HepG2 (cell line): Measurements from ENCODE around the gene MAP10. TPM values are rescaled to one million over a fixed set of nuclear protein-coding genes. Genes with fewer than 3 reads are reported as not detected.

ENCODE experiments used
- ATAC-seq: fragments of 200-7000 bp; cut with Tn5 transposase; 3 replicates; pipeline ENCODE4 v1.9.1; 2020; ENCODE audit warnings: mild to moderate bottlenecking, moderate library complexity
- BruUV-seq: library from RNA; stranded (reverse); fragments of 400-500 nt; replicated peaks from 2 replicates; lab custom pipeline; 2021; lab: Mats Ljungman, UMichigan
- CTCF ChIA-PET: fragments of 300-600 bp; formaldehyde crosslinking; extraction: SDS; loops from one replicate; lab custom pipeline; 2021; ENCODE audit warnings: low total read pairs, inconsistent platforms, low intra/inter-chr PET ratio; lab: Yijun Ruan, JAX
- POLR2A ChIA-PET: fragments of 350-600 bp; sonication (Branson Sonifier 250); formaldehyde crosslinking; loops from one replicate; lab custom pipeline; 2020; ENCODE audit warnings: antibody characterized with exemption, inconsistent platforms; lab: Yijun Ruan, JAX
- DNase-seq: peaks from one replicate; pipeline ENCODE4 v3.0.0-alpha.2; 2015; ENCODE audit warnings: low spot score
- FAIRE-seq: peaks from 3 replicates; lab custom pipeline; 2011; peaks lifted over from hg19 to GRCh38; lab: Jason Lieb, UNC
- H2AFZ ChIP-seq: one replicate; pipeline ENCODE4 v1.6.1; 2011; ENCODE audit warnings: low read length, inconsistent platforms
- H3K27ac ChIP-seq: fragments of 300-600 bp; 3 replicates; pipeline ENCODE4 v1.8.0; 2011; ENCODE audit warnings: mixed run types, mild to moderate bottlenecking, mixed read lengths, low read length, inconsistent platforms; ENCODE audit not compliant: insufficient read depth; ENCODE audit errors: extremely low read length
- H3K27me3 ChIP-seq, 2 experiments: fragments of 200-600 bp in 1 of 2; 2 replicates in 1 of 2; 3 replicates in 1 of 2; pipeline versions ENCODE4 v1.6.0 to v1.8.0; 2011; ENCODE audit warnings: low read length in 2 of 2, mild to moderate bottlenecking in 2 of 2, moderate library complexity in 2 of 2, inconsistent platforms in 1 of 2; ENCODE audit not compliant: insufficient read depth in 2 of 2, control insufficient read depth in 1 of 2
- H3K36me3 ChIP-seq, 2 experiments: fragments of 200-600 bp in 1 of 2; replicated peaks in 1 of 2; 2 replicates in 1 of 2; 3 replicates in 1 of 2; pipeline versions ENCODE4 v1.5.1 to v1.8.0; 2011; ENCODE audit warnings: low read length in 2 of 2, inconsistent platforms in 1 of 2; ENCODE audit not compliant: insufficient read depth in 2 of 2, control insufficient read depth in 1 of 2
- H3K4me1 ChIP-seq: 2 replicates; pipeline ENCODE4 v1.5.1; 2012; ENCODE audit warnings: low read length, inconsistent platforms; ENCODE audit not compliant: insufficient read depth
- H3K4me2 ChIP-seq: 2 replicates; pipeline ENCODE4 v1.6.0; 2011; ENCODE audit warnings: low read depth, low read length, inconsistent platforms
- H3K4me3 ChIP-seq, 3 experiments: fragments of 200-600 bp in 1 of 3; sonication (generic), shearing (Covaris generic) in 1 of 3; replicated peaks in 1 of 3; 2 replicates each; pipeline ENCODE4 v1.5.1; 2011 to 2016; ENCODE audit warnings: low read length in 3 of 3, inconsistent platforms in 2 of 3, low read depth in 2 of 3, mild to moderate bottlenecking in 2 of 3, control low read depth in 1 of 3, mixed read lengths in 1 of 3; ENCODE audit not compliant: insufficient read depth in 1 of 3
- H3K79me2 ChIP-seq: one replicate; pipeline ENCODE4 v1.6.1; 2011; ENCODE audit warnings: low read length, inconsistent platforms; ENCODE audit not compliant: insufficient read depth
- H3K9ac ChIP-seq: 2 replicates; pipeline ENCODE4 v1.6.0; 2011; ENCODE audit warnings: mild to moderate bottlenecking, low read depth, low read length, inconsistent platforms; ENCODE audit not compliant: insufficient read depth
- H3K9me3 ChIP-seq: 2 replicates; pipeline ENCODE4 v1.5.1; 2012; ENCODE audit warnings: mild to moderate bottlenecking, low read length
- H4K20me1 ChIP-seq: 2 replicates; pipeline ENCODE4 v1.6.0; 2011; ENCODE audit warnings: inconsistent platforms, mild to moderate bottlenecking, low read length, moderate library complexity; ENCODE audit not compliant: insufficient read depth
- EEA1 ChIP-seq: sonication (generic); formaldehyde crosslinking; IDR thresholded peaks from 2 replicates; pipeline ENCODE4 v1.5.1; 2020; ENCODE audit warnings: mild to moderate bottlenecking, missing genetic modification reagents, borderline replicate concordance
- FOSL2 ChIP-seq: sonication (generic); formaldehyde crosslinking; IDR thresholded peaks from 2 replicates; pipeline ENCODE4 v1.4.0; 2020; ENCODE audit warnings: missing genetic modification reagents
- HES4 ChIP-seq: sonication (generic); formaldehyde crosslinking; IDR thresholded peaks from 2 replicates; pipeline ENCODE4 v1.9.0; 2021; ENCODE audit warnings: mild to moderate bottlenecking, missing genetic modification reagents, borderline replicate concordance
- HNF4G ChIP-seq, 2 experiments: sonication (generic) in 1 of 2; formaldehyde crosslinking in 1 of 2; IDR thresholded peaks; 2 replicates each; pipeline versions ENCODE4 v1.4.0 to v1.6.1; 2011 to 2020; ENCODE audit warnings: borderline replicate concordance in 2 of 2, low read depth in 2 of 2, mild to moderate bottlenecking in 2 of 2, low read length in 1 of 2, missing genetic modification reagents in 1 of 2, moderate library complexity in 1 of 2
- JUND ChIP-seq: sonication (generic); formaldehyde crosslinking; IDR thresholded peaks from 2 replicates; pipeline ENCODE4 v1.8.0; 2022; ENCODE audit warnings: mild to moderate bottlenecking, missing genetic modification reagents
- KLF13 ChIP-seq: sonication (generic); formaldehyde crosslinking; IDR thresholded peaks from 2 replicates; pipeline ENCODE4 v1.4.0; 2020; ENCODE audit warnings: mild to moderate bottlenecking, missing genetic modification reagents
- KLF6 ChIP-seq: IDR thresholded peaks from 2 replicates; pipeline ENCODE4 v1.8.0; 2016; ENCODE audit warnings: missing biosample characterization, missing genetic modification reagents
- NFYC ChIP-seq: IDR thresholded peaks from 2 replicates; pipeline ENCODE4 v1.6.1; 2016; ENCODE audit warnings: missing genetic modification reagents, missing compliant biosample characterization
- ZMYM2 ChIP-seq: sonication (generic); formaldehyde crosslinking; IDR thresholded peaks from 2 replicates; pipeline ENCODE4 v1.8.0; 2022; ENCODE audit warnings: mild to moderate bottlenecking, missing genetic modification reagents
- ZNF235 ChIP-seq: sonication (generic); formaldehyde crosslinking; IDR thresholded peaks from 2 replicates; pipeline ENCODE4 v1.8.1; 2023; ENCODE audit warnings: mild to moderate bottlenecking, missing genetic modification reagents, borderline replicate concordance
- ZNF746 ChIP-seq: sonication (generic); formaldehyde crosslinking; IDR thresholded peaks from 2 replicates; pipeline ENCODE4 v1.8.0; 2022; ENCODE audit warnings: mild to moderate bottlenecking, missing genetic modification reagents
- ZNF841 ChIP-seq: sonication (generic); formaldehyde crosslinking; IDR thresholded peaks from 2 replicates; pipeline ENCODE4 v1.8.1; 2023; ENCODE audit warnings: missing genetic modification reagents, borderline replicate concordance
- WGBS: methylation state at CpG from one replicate; pipeline ENCODE4 v1.1.6; 2017; ENCODE audit warnings: low lambda C conversion rate; 5-methylcytosine and 5-hydroxymethylcytosine counted together
- in situ Hi-C: cut with HindIII; loops from 2 replicates; pipeline ENCODE4 v1.10.0; 2017; ENCODE audit warnings: low pct_unique_long_range_greater_than_20kb; ENCODE audit not compliant: extremely low pct_ligation_motif_present
- intact Hi-C: fragments of 100-400 bp; cut with micrococcal nuclease; formaldehyde crosslinking; loops from one replicate; pipeline ENCODE4 v1.10.0; 2022; ENCODE audit not compliant: unreplicated experiment
- polyA plus RNA-seq, 8 experiments: library from polyadenylated mRNA; depleted of rRNA in 3 of 8; stranded (reverse) in 7 of 8; unstranded in 1 of 8; fragments of >200 nt; fragmentation: Illumina TruSeq in 4 of 8; extraction: Trizol in 4 of 8; gene quantifications; 2 replicates each; pipeline versions ENCODE4 v1.2.1 to v1.2.3, GENCODE V29; 2011 to 2016; ENCODE audit warnings: low read depth in 4 of 8, missing spikeins in 1 of 8, mixed read lengths in 1 of 8; ENCODE audit not compliant: insufficient read depth in 1 of 8
- total RNA-seq, 5 experiments: library from RNA; depleted of rRNA; stranded (reverse); fragments of >200 nt; fragmentation: Illumina TruSeq; extraction: Trizol; gene quantifications; 2 replicates each; pipeline ENCODE4 v1.2.3, GENCODE V29; 2016; ENCODE audit warnings: low read depth in 1 of 5
- TF ChIP-seq, protein P1 (sequence below): sonication (generic); formaldehyde crosslinking; IDR thresholded peaks from 2 replicates; pipeline ENCODE4 v1.4.0; 2020; ENCODE audit warnings: missing genetic modification reagents, mild to moderate bottlenecking, borderline replicate concordance
- TF ChIP-seq, protein P2 (sequence below): sonication (generic); formaldehyde crosslinking; IDR thresholded peaks from 2 replicates; pipeline ENCODE4 v1.9.0; 2021; ENCODE audit warnings: mild to moderate bottlenecking, missing genetic modification reagents
- TF ChIP-seq, protein P3 (sequence below): sonication (generic); formaldehyde crosslinking; IDR thresholded peaks from 2 replicates; pipeline ENCODE4 v1.4.0; 2020; ENCODE audit warnings: missing genetic modification reagents

MAP10 gene
- total and polyA plus RNA-seq, 2 of the 13 experiments (the other 11 are each of a cell fraction or from before 2014, with no cell fraction given): not detected

DNA sequence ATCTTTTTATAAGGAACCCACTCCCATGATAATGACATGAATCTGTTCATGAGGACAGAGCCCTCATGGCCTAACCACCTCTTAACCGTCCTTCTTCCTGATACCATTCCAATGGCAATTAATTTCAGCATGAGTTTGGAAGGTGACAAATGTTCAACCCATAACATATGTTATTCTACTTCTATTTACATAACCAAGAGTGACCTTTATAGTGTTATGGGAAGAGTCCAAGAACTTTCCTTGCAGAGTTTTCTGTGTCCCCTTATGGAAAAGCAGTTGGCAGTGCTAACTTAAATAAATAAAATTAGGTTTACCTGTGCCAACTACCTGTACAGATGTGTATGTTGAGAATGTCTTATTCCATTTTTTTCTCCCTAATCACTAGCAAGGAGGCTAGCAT is 11.1 kb downstream of the MAP10 start:
- Histone ChIP-seq H3K4me3 (no peak overlapping the region), H3K4me2 (no peak overlapping the region), H3K36me3 (no peaks in the 10 kb centered on the region), H3K9ac (no peak overlapping the region), H2AFZ (no peak overlapping the region), H3K27me3 (no peaks in the 10 kb centered on the region; a peak in 1 of 5 replicates), H3K27ac (no peak overlapping the region), H3K9me3 (no peaks in the 10 kb centered on the region), H4K20me1 (no peaks in the 10 kb centered on the region), H3K79me2 (no peaks in the 10 kb centered on the region), H3K4me1 (no peaks in the 10 kb centered on the region)
- in situ Hi-C loops: no loop called here
- intact Hi-C loops: no loop called here
- ChIA-PET CTCF (no interaction called here), POLR2A (no interaction called here)
- no peak for DNase-seq
- BruUV-seq: no TSS peak
- no peak for ATAC-seq
- 0% methylated on average over 1 of the region's 1 CpG for WGBS
- no peak for FAIRE-seq
- TF ChIP-seq FOSL2 (CRISPR knock-in tag) (no peak), ZNF841 (no peak), ZNF746 (CRISPR knock-in tag) (no peak), HNF4G (IDR thresholded peaks at IDR 0.05; ENCODE audit: borderline replicate concordance, low read depth, low read length) (no peak), HNF4G (CRISPR knock-in tag; IDR thresholded peaks at IDR 0.05; ENCODE audit: borderline replicate concordance, low read depth) (no peak), ZNF235 (CRISPR knock-in tag) (no peak), KLF13 (CRISPR knock-in tag) (no peak), HES4 (CRISPR knock-in tag) (no peak), KLF6 (no peak), NFYC (CRISPR knock-in tag) (no peak), JUND (CRISPR knock-in tag) (no peak), ZMYM2 (no peak), EEA1 (CRISPR knock-in tag) (no peak)
- TF ChIP-seq, protein P1, sequence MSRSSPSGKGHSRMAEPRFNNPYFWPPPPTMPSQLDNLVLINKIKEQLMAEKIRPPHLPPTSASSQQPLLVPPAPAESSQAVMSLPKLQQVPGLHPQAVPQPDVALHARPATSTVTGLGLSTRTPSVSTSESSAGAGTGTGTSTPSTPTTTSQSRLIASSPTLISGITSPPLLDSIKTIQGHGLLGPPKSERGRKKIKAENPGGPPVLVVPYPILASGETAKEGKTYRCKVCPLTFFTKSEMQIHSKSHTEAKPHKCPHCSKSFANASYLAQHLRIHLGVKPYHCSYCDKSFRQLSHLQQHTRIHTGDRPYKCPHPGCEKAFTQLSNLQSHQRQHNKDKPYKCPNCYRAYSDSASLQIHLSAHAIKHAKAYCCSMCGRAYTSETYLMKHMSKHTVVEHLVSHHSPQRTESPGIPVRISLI (CRISPR knock-in tag): no peak
- TF ChIP-seq, protein P2, sequence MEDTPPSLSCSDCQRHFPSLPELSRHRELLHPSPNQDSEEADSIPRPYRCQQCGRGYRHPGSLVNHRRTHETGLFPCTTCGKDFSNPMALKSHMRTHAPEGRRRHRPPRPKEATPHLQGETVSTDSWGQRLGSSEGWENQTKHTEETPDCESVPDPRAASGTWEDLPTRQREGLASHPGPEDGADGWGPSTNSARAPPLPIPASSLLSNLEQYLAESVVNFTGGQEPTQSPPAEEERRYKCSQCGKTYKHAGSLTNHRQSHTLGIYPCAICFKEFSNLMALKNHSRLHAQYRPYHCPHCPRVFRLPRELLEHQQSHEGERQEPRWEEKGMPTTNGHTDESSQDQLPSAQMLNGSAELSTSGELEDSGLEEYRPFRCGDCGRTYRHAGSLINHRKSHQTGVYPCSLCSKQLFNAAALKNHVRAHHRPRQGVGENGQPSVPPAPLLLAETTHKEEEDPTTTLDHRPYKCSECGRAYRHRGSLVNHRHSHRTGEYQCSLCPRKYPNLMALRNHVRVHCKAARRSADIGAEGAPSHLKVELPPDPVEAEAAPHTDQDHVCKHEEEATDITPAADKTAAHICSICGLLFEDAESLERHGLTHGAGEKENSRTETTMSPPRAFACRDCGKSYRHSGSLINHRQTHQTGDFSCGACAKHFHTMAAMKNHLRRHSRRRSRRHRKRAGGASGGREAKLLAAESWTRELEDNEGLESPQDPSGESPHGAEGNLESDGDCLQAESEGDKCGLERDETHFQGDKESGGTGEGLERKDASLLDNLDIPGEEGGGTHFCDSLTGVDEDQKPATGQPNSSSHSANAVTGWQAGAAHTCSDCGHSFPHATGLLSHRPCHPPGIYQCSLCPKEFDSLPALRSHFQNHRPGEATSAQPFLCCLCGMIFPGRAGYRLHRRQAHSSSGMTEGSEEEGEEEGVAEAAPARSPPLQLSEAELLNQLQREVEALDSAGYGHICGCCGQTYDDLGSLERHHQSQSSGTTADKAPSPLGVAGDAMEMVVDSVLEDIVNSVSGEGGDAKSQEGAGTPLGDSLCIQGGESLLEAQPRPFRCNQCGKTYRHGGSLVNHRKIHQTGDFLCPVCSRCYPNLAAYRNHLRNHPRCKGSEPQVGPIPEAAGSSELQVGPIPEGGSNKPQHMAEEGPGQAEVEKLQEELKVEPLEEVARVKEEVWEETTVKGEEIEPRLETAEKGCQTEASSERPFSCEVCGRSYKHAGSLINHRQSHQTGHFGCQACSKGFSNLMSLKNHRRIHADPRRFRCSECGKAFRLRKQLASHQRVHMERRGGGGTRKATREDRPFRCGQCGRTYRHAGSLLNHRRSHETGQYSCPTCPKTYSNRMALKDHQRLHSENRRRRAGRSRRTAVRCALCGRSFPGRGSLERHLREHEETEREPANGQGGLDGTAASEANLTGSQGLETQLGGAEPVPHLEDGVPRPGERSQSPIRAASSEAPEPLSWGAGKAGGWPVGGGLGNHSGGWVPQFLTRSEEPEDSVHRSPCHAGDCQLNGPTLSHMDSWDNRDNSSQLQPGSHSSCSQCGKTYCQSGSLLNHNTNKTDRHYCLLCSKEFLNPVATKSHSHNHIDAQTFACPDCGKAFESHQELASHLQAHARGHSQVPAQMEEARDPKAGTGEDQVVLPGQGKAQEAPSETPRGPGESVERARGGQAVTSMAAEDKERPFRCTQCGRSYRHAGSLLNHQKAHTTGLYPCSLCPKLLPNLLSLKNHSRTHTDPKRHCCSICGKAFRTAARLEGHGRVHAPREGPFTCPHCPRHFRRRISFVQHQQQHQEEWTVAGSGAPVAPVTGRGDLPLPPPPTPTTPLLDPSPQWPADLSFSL (CRISPR knock-in tag): no peak
- TF ChIP-seq, protein P3, sequence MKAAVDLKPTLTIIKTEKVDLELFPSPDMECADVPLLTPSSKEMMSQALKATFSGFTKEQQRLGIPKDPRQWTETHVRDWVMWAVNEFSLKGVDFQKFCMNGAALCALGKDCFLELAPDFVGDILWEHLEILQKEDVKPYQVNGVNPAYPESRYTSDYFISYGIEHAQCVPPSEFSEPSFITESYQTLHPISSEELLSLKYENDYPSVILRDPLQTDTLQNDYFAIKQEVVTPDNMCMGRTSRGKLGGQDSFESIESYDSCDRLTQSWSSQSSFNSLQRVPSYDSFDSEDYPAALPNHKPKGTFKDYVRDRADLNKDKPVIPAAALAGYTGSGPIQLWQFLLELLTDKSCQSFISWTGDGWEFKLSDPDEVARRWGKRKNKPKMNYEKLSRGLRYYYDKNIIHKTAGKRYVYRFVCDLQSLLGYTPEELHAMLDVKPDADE (CRISPR knock-in tag): no peak
